ENCODE data around the gene CLPX.
"Not testable (repeated sequence)": the region's sequence is repeated elsewhere in the genome, so short reads cannot be mapped to it uniquely, and the experiment has no call there.

Gene CLPX

GRCh38 chr15:65099801-65100200 lies 85.3 kb downstream of the CLPX start:
- DNase-seq = not testable (repeated sequence)

- no peak for DNase-seq
Observed at GRCh38 chr15:65099336-65099735, 85.8 kb downstream of the CLPX start.
